Mucosa of descending colon (tissue), 3 donors: ENCODE measurements around the gene PDLIM3. TPM values are rescaled to one million over a fixed set of nuclear protein-coding genes. Genes with fewer than 3 reads are reported as not detected.

Source experiments
- ATAC-seq: fragments of 200-7000 bp; cut with Tn5 transposase; one replicate; pipeline ENCODE4 v1.9.1; 2020; ENCODE audit warnings: mild to moderate bottlenecking, moderate library complexity
- DNase-seq, 3 donors: peaks; one replicate each; pipeline ENCODE4 v3.0.0-alpha.2; 2020
- H3K36me3 ChIP-seq: fragments of 200-600 bp; one replicate; pipeline ENCODE4 v1.8.0; 2021; ENCODE audit warnings: low read depth, mild to moderate bottlenecking
- H3K4me1 ChIP-seq: fragments of 200-600 bp; one replicate; pipeline ENCODE4 v1.8.0; 2021; ENCODE audit warnings: low read depth, mild to moderate bottlenecking
- H3K4me3 ChIP-seq: fragments of 200-600 bp; one replicate; pipeline ENCODE4 v1.8.0; 2021; ENCODE audit warnings: mild to moderate bottlenecking
- H3K9me3 ChIP-seq: fragments of 200-600 bp; one replicate; pipeline ENCODE4 v1.8.0; 2021; ENCODE audit warnings: mild to moderate bottlenecking
- intact Hi-C, 2 donors: fragments of 100-400 bp; cut with DNase I in 1 of 2; cut with micrococcal nuclease in 1 of 2; formaldehyde crosslinking; loops; one replicate each; pipeline versions ENCODE4 v1.11.0 to v1.11.1; 2022; cut with DNase I, micrococcal nuclease
- total RNA-seq, 3 donors: library from RNA; stranded (reverse); fragmentation: NEBNext Ultra II Directional in 2 of 3; extraction: Animal tissue kit (Norgen Biotek cat#: 25700) in 2 of 3; gene quantifications; one replicate each; pipeline versions ENCODE4 v1.2.1 to v1.2.4, GENCODE V29; 2021 to 2023
- TF ChIP-seq, protein P1 (sequence below): fragments of 200-600 bp; IDR thresholded peaks from one replicate; pipeline ENCODE4 v1.8.0; 2022; ENCODE audit warnings: antibody characterized with exemption, mild to moderate bottlenecking
- donor health status: DM: no; HTN: no; CAD: no; lungs with moderate emphysema.
- donor health status: DM: no; HTN: no; CAD: no.
- donor health status: DM: no; HTN: yes; CAD: no.

The PDLIM3 gene
- total RNA-seq, 3 donors from 2014 or later: 8.9 to 193 (median 16.5) TPM

DNA sequence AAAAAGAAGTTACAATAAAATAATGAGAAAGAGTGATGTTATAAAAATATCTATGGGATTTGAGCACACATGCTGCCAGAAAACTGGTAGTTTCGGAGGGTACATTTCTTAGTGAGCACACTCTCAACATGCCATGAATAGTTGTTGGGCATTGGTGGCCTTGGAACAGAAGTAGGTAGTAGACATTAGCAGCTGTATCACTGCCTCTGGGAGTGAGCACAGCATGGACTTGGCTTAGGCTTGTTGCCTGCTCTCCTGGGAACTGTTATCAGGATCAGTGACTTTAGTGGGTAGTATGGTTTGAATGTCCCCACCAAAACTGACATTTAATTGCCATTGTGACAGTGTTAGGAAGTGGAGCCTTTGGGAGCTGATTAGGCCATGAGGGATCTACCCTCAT lies 13.3 kb upstream of the PDLIM3 start:
- intact Hi-C loops: no loop called here
- H3K36me3 ChIP-seq: no peaks in the 10 kb centered on the region
- no peak overlapping the region for H3K4me3 ChIP-seq
- no peaks in the 10 kb centered on the region for H3K4me1 ChIP-seq
- DNase-seq (no peak), ATAC-seq (no peak)
- TF ChIP-seq, protein P1, sequence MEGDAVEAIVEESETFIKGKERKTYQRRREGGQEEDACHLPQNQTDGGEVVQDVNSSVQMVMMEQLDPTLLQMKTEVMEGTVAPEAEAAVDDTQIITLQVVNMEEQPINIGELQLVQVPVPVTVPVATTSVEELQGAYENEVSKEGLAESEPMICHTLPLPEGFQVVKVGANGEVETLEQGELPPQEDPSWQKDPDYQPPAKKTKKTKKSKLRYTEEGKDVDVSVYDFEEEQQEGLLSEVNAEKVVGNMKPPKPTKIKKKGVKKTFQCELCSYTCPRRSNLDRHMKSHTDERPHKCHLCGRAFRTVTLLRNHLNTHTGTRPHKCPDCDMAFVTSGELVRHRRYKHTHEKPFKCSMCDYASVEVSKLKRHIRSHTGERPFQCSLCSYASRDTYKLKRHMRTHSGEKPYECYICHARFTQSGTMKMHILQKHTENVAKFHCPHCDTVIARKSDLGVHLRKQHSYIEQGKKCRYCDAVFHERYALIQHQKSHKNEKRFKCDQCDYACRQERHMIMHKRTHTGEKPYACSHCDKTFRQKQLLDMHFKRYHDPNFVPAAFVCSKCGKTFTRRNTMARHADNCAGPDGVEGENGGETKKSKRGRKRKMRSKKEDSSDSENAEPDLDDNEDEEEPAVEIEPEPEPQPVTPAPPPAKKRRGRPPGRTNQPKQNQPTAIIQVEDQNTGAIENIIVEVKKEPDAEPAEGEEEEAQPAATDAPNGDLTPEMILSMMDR: no peak
- H3K9me3 ChIP-seq: no peaks in the 10 kb centered on the region

DNA sequence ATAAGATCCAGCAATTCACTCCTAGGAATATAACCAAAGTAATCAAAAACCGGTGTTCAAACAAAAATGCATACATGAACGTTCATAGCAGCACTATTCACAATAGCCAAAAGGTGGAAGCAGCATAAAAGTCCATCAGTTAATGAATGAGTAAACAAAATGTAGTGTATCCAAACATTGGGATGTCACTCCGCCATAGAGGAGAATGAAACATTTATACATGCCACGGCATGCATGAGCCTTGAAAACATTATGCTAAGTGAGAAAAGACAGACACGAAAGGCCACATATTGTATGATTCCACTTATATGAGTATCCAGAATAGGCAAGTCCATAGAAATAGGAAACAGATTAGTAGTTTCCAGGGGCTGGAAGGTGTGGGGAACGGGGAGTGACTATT lies 11.0 kb upstream of the PDLIM3 start:
- Histone ChIP-seq H3K36me3 (no peaks in the 10 kb centered on the region), H3K9me3 (no peaks in the 10 kb centered on the region), H3K4me3 (no peak overlapping the region), H3K4me1 (no peaks in the 10 kb centered on the region)
- TF ChIP-seq, protein P1: no peak
- intact Hi-C loops: no loop called here
- ATAC-seq (no peak), DNase-seq (no peak)

DNA sequence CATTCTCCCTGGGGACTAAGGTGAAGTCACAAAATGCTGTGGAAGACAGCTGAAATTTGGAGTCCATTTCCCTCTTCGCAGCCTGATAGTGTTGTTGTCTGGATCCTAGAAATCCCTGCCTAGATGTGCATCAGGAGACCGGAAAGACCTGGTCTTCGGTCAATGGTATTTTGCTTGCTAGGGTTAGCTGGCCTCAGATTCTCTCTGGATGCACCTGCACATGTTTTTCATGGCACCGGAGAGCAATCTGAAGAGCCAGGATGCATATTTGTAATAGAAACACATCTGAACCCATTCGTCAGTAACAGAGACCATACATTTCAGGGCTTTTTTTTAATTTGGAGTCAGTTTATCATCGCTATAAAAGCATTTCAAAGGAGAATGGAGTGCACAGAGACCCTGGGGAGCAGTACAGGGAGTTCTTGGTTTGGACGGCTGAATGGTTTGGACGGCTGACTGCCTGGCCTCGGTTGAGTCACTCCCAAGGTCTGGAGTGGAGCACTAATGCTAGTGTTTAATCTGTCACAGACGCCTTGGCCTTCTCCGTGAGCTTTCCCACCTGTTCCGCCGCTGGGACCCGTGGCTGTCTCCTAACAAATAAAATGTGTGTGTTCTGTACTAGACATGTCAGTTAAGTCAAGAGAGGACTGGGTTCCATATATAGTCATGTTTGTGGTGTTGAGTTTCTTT lies 7.5 kb upstream of the PDLIM3 start:
- H3K4me1 ChIP-seq: no peaks in the 10 kb centered on the region
- intact Hi-C loops: no loop called here

GRCh38 chr4:185541251-185541727 lies 6.0 kb upstream of the PDLIM3 start:
- Histone ChIP-seq H3K36me3 (no peaks in the 10 kb centered on the region), H3K4me3 (no peak overlapping the region), H3K4me1 (no peaks in the 10 kb centered on the region), H3K9me3 (no peaks in the 10 kb centered on the region)
- DNase-seq (peak; percentile 42 to 53 (median 46)), ATAC-seq (peak; percentile 23)
- intact Hi-C loops: no loop called here
- TF ChIP-seq, protein P1: no peak

More for the DNA sequence above, 7.5 kb upstream of the PDLIM3 start:
- DNase-seq (peak; percentile 49 to 65 (median 55)), ATAC-seq (peak; percentile 75)
- Histone ChIP-seq H3K9me3 (no peaks in the 10 kb centered on the region), H3K36me3 (no peaks in the 10 kb centered on the region), H3K4me3 (no peak overlapping the region)
- TF ChIP-seq, protein P1: no peak

DNA sequence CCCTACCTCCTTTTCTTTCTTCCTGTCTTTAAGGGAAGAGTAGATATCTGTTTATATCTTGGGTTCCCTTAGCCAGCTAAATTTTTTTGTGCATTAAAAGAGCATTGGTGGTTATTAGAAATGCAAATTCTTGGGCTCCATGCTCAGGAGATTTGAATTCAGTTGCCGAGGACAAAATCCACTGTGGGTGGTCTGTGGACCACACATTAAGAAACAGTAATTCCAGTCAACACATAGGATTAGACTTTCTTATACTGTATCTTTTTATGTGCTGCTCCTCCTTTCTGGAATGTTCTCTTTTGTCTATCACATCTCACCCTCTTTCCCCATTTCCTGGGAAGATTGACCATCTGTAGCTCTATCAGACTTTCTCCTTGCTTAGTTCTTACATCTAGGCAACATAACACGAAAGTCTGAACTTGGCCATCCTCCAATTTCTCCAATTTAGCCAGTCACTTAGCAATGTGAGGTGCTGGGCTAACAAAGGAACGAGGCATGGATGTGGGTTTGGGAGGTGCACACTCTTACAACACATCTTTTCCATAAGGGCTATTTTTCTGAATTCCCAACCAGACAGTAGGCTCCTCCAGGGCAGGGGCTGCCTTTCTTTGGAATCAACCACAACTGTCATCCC lies 5.3 kb upstream of the PDLIM3 start:
- Histone ChIP-seq H3K4me1 (no peaks in the 10 kb centered on the region), H3K9me3 (no peaks in the 10 kb centered on the region), H3K36me3 (no peaks in the 10 kb centered on the region), H3K4me3 (no peak overlapping the region)
- intact Hi-C loops: no loop called here
- ATAC-seq (no peak), DNase-seq (no peak)
- TF ChIP-seq, protein P1: no peak
